22Rv1 (cell line): ENCODE data around the gene FMNL3.

ENCODE experiments used
- ZFX ChIP-seq: fragments of 450-650 bp; IDR thresholded peaks from 2 replicates; pipeline ENCODE4 v1.6.1; 2017; ENCODE audit warnings: antibody characterized with exemption, borderline replicate concordance
- TF ChIP-seq, protein P1 (sequence below): fragments of 450-650 bp; IDR thresholded peaks from 2 replicates; pipeline ENCODE4 v1.5.1; 2017; ENCODE audit warnings: mild to moderate bottlenecking

DNA sequence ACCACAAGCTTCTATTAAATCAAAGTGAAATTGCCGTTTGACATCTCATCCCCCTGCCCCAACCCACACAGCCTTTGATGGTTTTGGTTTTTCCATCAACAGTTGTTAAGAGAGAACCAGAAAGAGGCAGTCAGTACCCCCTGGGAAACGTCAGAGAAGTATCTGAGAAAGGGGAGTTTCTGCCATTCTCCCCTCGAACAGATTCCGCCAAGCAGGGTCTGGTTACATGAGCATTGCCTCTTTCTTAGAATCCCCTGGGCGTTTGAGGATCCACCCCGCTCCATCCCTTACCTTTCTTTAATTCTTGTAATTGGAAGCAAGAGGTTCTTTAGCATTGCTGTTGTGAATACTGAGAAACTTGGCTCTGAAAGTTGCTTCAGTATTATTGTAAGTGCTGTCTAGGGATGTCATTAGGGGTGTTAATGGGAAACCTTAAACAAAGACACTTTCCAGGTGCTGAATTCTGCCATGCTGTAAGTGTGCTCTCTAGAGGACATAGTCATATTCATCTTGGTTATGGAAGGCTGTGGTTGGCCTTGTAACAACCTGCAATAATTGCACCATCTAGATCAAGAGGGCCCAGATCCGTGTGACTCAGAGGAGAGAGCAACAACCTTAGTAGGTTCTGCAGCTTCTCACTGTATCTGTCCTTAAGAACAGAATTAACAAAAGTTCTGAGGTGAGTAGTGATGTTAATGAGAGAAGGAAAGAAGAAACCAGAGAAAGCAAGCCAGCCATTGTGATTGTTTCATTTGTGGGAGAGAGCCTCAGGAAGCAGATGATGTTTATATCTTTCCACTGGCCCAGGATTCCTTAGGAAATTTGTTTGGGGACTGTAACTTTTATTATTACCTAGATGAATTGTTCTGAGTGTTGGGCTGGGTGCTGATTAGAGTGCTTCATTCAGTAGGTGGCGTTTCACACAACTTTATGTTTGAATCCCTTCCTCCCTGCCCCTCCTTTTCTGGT is 43.1 kb upstream of the FMNL3 start:
- TF ChIP-seq, protein P1, sequence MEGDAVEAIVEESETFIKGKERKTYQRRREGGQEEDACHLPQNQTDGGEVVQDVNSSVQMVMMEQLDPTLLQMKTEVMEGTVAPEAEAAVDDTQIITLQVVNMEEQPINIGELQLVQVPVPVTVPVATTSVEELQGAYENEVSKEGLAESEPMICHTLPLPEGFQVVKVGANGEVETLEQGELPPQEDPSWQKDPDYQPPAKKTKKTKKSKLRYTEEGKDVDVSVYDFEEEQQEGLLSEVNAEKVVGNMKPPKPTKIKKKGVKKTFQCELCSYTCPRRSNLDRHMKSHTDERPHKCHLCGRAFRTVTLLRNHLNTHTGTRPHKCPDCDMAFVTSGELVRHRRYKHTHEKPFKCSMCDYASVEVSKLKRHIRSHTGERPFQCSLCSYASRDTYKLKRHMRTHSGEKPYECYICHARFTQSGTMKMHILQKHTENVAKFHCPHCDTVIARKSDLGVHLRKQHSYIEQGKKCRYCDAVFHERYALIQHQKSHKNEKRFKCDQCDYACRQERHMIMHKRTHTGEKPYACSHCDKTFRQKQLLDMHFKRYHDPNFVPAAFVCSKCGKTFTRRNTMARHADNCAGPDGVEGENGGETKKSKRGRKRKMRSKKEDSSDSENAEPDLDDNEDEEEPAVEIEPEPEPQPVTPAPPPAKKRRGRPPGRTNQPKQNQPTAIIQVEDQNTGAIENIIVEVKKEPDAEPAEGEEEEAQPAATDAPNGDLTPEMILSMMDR = no peak; the same call in 1 of the 2 replicates
- no peak for TF ChIP-seq ZFX
